BE2C (cell line): ENCODE data around the gene BAZ1A.

ENCODE experiments used
- DNase-seq: peaks from one replicate; pipeline ENCODE4 v3.0.0-alpha.2; 2020
- H3K27me3 ChIP-seq: fragments of 250-450 bp; sonication (Bioruptor Pico); 2 replicates; pipeline ENCODE4 v1.5.1; 2020; ENCODE audit warnings: mild to moderate bottlenecking
- H3K36me3 ChIP-seq: fragments of 250-450 bp; sonication (Bioruptor Pico); 2 replicates; pipeline ENCODE4 v1.5.1; 2020; ENCODE audit warnings: mild to moderate bottlenecking
- H3K4me1 ChIP-seq: fragments of 250-450 bp; sonication (Bioruptor Pico); 2 replicates; pipeline ENCODE4 v1.5.1; 2020
- H3K4me3 ChIP-seq: 2 replicates; pipeline ENCODE4 v1.5.1; 2011; ENCODE audit warnings: low read depth, low read length
- H3K9me3 ChIP-seq: fragments of 250-450 bp; sonication (Bioruptor Pico); 2 replicates; pipeline ENCODE4 v1.5.1; 2020
- TF ChIP-seq, protein P1 (sequence below): IDR thresholded peaks from 2 replicates; pipeline ENCODE4 v1.5.1; 2012; ENCODE audit warnings: mild to moderate bottlenecking, low read depth, low read length

The BAZ1A gene

DNA sequence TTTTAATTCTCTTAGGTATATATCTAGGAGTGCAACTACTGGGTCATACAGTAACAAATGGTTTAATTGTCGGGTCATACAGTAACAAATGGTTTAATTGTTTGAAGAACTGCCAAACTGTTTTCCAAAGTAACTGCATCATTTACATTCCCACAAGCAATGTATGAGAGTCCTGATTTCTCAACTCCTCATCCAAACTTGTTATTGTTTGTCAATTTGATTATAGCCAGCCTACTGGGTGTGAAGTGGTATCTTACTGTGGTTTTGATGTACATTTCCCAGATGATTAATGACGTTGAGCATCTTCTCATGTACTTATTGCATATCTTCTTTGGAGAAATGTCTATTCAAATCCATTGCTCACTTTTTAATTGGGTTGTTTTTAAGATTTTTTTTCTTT, 93.1 kb downstream of the BAZ1A start:
- peaks cover 61% of the 10 kb centered on the region for H3K36me3 ChIP-seq
- no peak for DNase-seq
- TF ChIP-seq, protein P1, sequence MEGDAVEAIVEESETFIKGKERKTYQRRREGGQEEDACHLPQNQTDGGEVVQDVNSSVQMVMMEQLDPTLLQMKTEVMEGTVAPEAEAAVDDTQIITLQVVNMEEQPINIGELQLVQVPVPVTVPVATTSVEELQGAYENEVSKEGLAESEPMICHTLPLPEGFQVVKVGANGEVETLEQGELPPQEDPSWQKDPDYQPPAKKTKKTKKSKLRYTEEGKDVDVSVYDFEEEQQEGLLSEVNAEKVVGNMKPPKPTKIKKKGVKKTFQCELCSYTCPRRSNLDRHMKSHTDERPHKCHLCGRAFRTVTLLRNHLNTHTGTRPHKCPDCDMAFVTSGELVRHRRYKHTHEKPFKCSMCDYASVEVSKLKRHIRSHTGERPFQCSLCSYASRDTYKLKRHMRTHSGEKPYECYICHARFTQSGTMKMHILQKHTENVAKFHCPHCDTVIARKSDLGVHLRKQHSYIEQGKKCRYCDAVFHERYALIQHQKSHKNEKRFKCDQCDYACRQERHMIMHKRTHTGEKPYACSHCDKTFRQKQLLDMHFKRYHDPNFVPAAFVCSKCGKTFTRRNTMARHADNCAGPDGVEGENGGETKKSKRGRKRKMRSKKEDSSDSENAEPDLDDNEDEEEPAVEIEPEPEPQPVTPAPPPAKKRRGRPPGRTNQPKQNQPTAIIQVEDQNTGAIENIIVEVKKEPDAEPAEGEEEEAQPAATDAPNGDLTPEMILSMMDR: no peak

DNA sequence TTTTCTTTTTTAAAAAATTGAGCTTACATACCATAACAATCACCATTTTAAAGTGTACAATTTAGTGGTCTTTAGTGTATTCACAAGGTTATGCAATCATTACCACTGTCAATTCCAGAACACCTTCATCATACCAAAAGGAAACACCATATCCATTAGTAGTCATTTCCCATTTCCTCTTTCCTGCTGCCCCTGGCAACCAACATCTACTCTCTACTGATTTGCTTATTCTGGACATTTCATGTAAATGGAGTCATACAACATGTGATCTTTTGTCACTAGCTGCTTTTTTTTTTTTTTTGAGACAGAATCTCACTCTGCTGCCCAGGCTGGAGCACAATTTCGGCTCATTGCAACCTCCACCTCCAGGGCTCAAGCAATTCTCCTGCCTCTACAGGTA, 93.9 kb downstream of the BAZ1A start:
- TF ChIP-seq, protein P1: no peak
- Histone ChIP-seq H3K9me3 (no peaks in the 10 kb centered on the region), H3K4me3 (no peak overlapping the region), H3K36me3 (peaks cover 69% of the 10 kb centered on the region), H3K27me3 (no peaks in the 10 kb centered on the region), H3K4me1 (no peaks in the 10 kb centered on the region)
- no peak for DNase-seq

More for the DNA sequence above, 93.1 kb downstream of the BAZ1A start:
- Histone ChIP-seq H3K4me3 (no peak overlapping the region), H3K9me3 (no peaks in the 10 kb centered on the region), H3K27me3 (no peaks in the 10 kb centered on the region), H3K4me1 (no peaks in the 10 kb centered on the region)

DNA sequence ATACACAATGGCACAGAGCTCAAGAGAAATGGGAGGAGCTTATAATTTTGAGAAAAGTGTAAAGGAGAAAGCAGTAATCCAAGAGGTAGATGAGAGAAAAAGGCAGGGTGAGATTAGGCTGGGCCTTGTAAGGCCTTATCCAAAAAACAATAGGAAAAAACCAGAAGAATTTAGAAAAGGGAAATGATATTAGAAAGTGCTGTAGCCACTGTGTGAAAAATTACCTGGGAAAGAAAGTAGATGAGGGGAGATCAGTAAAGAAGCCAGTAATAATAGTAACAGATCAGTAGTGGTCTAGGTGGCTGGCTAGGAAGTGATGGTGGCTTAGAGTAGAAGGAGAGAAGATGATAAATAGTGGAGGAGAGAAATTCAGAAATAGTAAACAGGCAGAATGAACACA, 94.5 kb downstream of the BAZ1A start:
- Histone ChIP-seq H3K9me3 (no peaks in the 10 kb centered on the region), H3K4me1 (no peaks in the 10 kb centered on the region), H3K4me3 (no peak overlapping the region), H3K27me3 (no peaks in the 10 kb centered on the region), H3K36me3 (peaks cover 73% of the 10 kb centered on the region)
- DNase-seq: no peak
- TF ChIP-seq, protein P1: no peak

- no peaks in the 10 kb centered on the region for H3K4me1 ChIP-seq
- DNase-seq: no peak
- TF ChIP-seq, protein P1: no peak
- H3K4me3 ChIP-seq: no peak overlapping the region
- H3K36me3 ChIP-seq: peaks cover 80% of the 10 kb centered on the region
- no peaks in the 10 kb centered on the region for H3K9me3 ChIP-seq
- H3K27me3 ChIP-seq: no peaks in the 10 kb centered on the region
Observed at GRCh38 chr14:34778744-34779143, 96.4 kb downstream of the BAZ1A start.

GRCh38 chr14:34776611-34777010, 98.5 kb downstream of the BAZ1A start:
- no peak overlapping the region for H3K4me3 ChIP-seq
- no peaks in the 10 kb centered on the region for H3K4me1 ChIP-seq
- no peak for DNase-seq
- H3K27me3 ChIP-seq: no peaks in the 10 kb centered on the region
- H3K36me3 ChIP-seq: peaks cover 73% of the 10 kb centered on the region
- TF ChIP-seq, protein P1: no peak
- H3K9me3 ChIP-seq: no peaks in the 10 kb centered on the region

- no peak overlapping the region for H3K4me3 ChIP-seq
- H3K36me3 ChIP-seq: peaks cover 77% of the 10 kb centered on the region
- no peak for DNase-seq
- no peaks in the 10 kb centered on the region for H3K4me1 ChIP-seq
- TF ChIP-seq, protein P1: no peak
- no peaks in the 10 kb centered on the region for H3K27me3 ChIP-seq
- H3K9me3 ChIP-seq: no peaks in the 10 kb centered on the region
Observed at GRCh38 chr14:34775922-34776321, 99.2 kb downstream of the BAZ1A start.
